Adipose tissue (tissue), 3 donors: ENCODE data around the gene RAET1E. TPM values are rescaled to one million over a fixed set of nuclear protein-coding genes. Genes with fewer than 3 reads are reported as not detected.
"Not testable (repeated sequence)": the region's sequence is repeated elsewhere in the genome, so short reads cannot be mapped to it uniquely, and the experiment has no call there.

Source experiments
- H3K27ac ChIP-seq: one replicate; pipeline ENCODE4 v1.5.1; 2013; ENCODE audit warnings: low read depth, low read length
- WGBS, 3 donors: extraction: QIAGEN DNeasy Blood & Tissue Kit; methylation state at CpG; one replicate each; pipeline ENCODE4 v1.1.7; 2013; 5-methylcytosine and 5-hydroxymethylcytosine counted together
- polyA plus RNA-seq, 3 donors: library from polyadenylated mRNA; stranded (reverse); fragments of 200-250 nt; gene quantifications; one replicate each; pipeline ENCODE4 v1.2.3, GENCODE V29; 2013
- donor health status: healthy with polysubstance abuse.
- donor health status: Bipolar disorder and iron deficiency.
- donor health status: healthy.

Gene RAET1E
- polyA plus RNA-seq, 3 donors, result 0.06 to 0.56 (median 0.43) TPM

DNA sequence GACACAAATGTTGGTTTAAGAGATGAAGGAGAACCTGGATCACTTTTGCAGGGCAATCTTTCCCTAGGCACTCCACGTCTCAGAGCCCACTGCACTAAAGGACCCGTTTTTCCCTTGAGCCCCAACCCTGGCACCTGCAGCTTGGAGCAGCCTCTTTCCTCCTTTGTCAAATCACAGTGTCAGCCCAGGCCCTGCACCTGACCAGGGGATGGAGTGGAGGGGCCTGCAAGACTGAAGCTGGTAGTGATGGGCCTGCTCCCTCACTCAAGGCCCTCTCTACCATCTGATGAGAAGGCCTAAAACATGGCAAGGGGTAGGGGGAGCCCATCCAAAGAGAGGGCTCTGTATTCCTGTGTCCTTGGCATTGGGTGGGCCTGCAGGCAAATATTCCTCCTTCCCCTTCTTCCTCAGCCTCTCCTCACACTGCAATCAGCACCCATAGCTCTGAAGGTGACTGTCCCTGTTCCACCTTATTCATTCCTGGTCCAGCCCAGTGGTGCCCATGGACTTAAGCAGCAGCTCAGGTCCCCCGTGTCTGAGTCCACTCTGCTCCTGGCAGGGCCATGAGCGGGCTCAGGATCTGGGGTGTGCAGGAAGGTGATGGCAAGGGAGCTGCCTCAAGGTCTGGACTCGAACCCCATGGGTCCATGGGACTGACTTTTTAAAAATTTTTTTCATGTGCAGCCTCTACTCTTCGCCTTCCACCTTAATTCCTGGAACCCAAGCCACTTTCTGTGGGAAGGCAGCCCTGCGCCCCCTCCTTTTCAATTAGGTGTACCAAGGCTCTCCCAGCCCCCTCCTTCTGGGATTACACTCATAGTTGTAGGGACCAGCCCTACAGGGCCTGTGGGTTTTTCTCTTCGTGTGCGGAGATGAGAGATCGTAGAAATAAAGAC is 18.3 kb upstream of the RAET1E start:
- H3K27ac ChIP-seq, result no peak overlapping the region
- WGBS, 3 donors, result 88 to 93% (median 90%) methylated on average over 10 of the region's 10 CpGs

- no peak overlapping the region for H3K27ac ChIP-seq
- WGBS, 3 donors, result 68 to 75% (median 72%) methylated on average over 9 of the region's 9 CpGs
These were observed 15.8 kb upstream of the RAET1E start for GRCh38 chr6:149913540-149914240.

DNA sequence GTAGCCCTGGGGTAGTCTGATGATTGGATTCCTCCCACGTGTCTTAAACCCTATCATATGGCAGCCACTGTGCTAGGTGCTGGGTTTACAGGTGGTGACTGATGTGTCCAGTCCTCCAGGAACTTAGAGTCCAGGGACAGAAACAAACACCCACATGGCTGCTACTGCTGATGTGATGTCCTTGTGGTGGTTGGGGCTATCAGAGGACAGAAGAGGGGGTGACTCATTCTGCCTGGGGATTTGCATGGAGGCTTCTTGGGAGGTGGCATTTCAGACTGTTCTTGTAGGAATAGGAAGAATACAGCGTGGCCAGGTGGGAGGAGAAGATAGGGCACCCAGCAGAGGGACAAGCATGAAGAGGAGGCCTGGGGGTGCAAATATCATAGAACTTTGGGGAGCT is 15.2 kb upstream of the RAET1E start:
- WGBS, 3 donors, result 63 to 89% (median 85%) methylated on average over 2 of the region's 2 CpGs
- H3K27ac ChIP-seq, result no peak overlapping the region

- 65 to 84% (median 81%) methylated on average over 3 of the region's 3 CpGs for WGBS, 3 donors
- not testable (repeated sequence) for H3K27ac ChIP-seq
These were observed 14.8 kb upstream of the RAET1E start for GRCh38 chr6:149912680-149913079.

DNA sequence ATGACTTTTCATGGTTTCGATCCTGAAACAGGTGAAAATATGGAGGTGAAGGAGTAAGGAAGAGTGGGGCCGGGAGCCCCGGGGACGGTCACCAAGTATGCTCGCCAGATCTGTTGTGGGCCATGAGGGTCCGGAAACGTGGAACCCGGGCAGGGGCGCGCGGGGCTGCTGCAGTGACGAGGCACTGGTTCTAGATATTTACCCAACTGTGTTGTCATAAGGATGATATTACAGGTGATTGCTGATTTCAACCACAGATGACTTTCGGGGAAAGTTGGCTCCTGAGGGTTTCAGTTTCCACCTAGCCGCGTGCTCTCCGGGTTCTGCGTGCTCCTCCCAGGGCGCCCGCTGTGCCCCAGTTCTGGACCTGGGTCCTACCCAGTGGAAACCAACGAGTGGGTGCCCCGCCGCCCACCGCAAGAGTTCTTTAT is 12.8 kb upstream of the RAET1E start:
- 93 to 96% (median 95%) methylated on average over 23 of the region's 23 CpGs for WGBS, 3 donors
- H3K27ac ChIP-seq, result no peak overlapping the region

DNA sequence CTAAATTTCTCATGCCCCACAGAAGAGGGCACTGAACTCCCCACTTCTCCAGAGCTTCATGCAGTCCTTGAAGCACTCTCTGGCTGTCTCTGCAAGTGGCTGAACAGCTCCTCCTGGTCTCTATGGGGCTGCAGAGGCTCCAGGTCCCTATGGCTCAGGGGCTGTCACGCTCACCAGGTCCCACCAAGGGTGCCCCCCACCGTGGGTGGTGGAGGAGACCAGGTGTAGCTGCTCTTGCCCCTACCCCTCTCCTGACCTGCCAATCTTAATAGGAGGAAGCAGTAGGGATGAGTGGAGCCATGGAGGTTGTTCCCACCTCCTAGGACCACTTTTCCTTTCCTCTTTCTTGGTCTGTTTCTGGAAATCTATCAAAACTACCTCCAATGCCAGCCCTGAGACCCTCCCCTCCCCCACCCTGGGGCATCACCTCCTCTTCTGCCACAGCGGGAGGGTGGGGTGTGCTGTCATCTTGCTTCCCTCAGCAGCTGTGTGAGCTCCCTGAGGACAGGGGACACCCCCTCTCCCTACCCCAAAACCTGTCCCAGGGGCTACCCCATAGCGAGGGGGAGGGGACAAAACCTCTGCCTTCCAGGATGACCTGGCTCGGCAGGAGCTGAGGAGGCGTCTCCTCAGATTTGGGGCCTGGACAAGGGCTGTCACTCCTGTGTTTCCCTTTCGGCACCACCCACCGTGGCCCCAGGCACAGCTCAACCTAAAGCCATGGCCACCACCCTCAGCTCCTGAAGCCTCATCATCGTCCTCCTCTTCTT is 12.0 kb upstream of the RAET1E start:
- WGBS, 3 donors, result 88 to 95% (median 92%) methylated on average over 9 of the region's 9 CpGs
- H3K27ac ChIP-seq, result no peak overlapping the region

DNA sequence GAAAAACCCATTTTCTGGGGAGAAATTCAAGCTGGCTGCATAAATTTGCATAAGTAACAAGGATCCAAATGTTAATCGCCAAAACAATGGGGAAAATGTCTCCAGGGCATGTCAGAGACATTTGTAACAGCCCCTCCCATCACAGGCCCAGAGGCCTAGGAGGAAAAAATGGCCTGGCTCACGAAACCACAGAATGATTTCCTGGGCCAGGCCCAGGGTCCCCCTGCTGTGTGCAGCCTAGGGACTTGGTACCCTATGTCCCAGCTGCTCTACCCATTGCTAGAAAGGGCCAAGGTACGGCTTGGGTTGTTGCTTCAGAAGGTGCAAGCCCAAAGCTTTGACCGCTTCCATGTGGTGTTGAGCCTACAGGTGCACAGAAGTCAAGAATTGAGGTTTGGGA is 10.6 kb upstream of the RAET1E start:
- 77 to 83% (median 82%) methylated on average over 4 of the region's 4 CpGs for WGBS, 3 donors
- H3K27ac ChIP-seq, result not testable (repeated sequence)

GRCh38 chr6:149907317-149907716 is 9.4 kb upstream of the RAET1E start:
- WGBS, 3 donors, result 85 to 91% (median 90%) methylated on average over 2 of the region's 2 CpGs
- H3K27ac ChIP-seq, result no peak overlapping the region

DNA sequence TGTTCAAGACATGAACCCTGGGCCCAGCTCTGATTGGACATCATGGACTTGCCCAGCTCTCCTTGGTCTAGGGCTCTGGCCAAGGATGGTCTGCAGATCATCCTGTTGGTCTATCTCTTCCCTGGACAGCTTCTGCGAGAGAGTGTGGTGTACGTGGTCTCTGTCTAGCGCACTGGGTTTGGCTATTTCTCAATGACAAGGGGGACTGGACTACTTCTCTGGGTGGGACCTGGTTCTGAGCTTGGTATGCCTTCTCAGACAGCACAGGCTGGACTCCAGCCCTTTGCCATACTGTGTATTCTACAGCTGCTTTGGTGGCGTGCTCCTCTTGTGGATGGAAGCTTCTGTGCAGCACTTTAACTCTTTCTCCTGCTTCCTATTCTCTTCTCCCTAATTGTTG is 8.5 kb upstream of the RAET1E start:
- WGBS, 3 donors, result 92 to 96% (median 95%) methylated on average over 4 of the region's 4 CpGs
- H3K27ac ChIP-seq, result no peak overlapping the region

DNA sequence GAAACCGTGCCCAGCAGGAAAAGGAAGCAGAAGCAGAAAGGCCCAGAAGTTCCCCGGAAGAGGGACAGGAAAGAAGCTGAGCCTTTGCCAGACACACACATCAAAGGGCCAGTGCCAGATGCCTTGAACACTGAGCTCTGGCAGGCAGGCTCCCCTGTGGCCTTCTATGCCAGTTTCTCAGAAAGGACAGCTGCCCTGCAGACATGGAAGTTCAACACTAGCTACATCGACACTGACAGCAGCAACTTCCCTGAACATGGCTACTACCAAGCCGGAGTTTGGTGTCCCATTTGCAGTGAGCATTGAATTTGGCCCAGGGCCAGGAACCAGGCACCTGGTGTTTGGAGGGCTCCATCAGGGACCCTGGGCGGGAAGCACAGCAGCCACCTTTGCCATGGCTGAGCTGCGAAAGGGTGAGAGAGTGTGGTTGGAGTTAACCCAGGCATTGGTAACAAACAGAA is 8.0 kb upstream of the RAET1E start:
- WGBS, 3 donors, result 64 to 77% (median 72%) methylated on average over 6 of the region's 6 CpGs

DNA sequence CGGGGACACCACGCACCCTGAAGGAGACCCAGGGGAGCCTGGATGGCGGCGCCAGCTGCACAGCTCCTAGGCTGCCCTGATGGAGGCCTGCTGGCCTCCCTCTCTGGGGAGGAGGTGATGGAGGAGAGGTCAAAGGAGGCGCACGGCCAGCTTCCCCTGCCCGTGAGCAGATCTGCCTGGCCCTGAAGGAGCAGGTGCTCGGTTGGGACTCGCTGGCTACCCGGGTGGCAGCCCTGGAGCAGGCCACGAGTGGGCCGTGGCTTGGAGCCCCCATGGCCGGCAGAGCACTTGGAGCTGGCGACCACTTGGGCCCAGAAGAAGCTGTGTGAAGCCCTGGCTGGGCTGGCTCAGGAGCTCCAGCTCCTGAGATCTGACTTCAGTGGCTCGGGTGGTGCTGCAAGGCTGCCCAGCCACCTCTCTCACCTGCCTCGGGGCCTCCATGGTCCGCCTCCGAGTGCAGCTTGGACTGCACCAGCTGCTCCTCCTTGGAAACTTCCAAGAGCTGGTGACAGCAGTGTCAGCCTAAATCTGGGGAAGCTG is 7.5 kb upstream of the RAET1E start:
- 90 to 92% (median 91%) methylated on average over 14 to 18 of the region's 18 CpGs for WGBS, 3 donors
- no peak overlapping the region for H3K27ac ChIP-seq

More for the DNA sequence above, 8.0 kb upstream of the RAET1E start:
- no peak overlapping the region for H3K27ac ChIP-seq

DNA sequence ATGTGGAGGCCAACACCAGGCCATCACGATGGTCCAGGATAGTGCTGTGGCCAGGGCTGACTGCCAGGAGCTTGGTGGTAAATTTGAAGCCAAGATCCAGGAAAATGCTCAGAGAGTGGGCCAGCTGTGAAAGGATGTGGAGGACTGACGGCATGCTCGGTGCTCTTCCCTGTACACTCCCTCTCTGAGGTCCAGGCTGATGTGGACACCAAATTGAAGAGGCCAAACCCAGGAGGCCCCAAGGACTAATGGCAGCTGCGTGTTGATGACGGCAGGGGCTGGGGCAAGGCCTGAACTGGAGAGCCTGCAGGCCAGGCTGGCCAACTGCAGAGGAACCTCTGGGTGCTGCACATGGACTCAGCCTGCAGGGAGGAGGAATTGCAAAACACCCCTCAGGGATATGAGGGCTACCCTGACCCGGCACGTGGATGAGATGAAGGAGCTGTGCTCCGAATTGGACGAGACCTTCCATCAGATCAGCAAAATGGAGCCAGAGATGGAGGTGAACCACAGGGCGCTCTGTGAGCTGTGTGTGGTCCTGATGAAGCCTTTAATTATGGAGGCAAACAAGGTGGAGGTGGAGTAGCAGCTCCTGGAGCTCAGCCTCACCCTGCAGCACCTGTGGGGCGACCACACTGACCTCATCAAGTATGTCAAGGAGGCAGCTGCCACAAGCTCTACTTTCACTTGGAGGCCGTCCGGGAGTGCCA is 6.9 kb upstream of the RAET1E start:
- 78 to 88% (median 87%) methylated on average over 13 of the region's 13 CpGs for WGBS, 3 donors
- H3K27ac ChIP-seq, result no peak overlapping the region

DNA sequence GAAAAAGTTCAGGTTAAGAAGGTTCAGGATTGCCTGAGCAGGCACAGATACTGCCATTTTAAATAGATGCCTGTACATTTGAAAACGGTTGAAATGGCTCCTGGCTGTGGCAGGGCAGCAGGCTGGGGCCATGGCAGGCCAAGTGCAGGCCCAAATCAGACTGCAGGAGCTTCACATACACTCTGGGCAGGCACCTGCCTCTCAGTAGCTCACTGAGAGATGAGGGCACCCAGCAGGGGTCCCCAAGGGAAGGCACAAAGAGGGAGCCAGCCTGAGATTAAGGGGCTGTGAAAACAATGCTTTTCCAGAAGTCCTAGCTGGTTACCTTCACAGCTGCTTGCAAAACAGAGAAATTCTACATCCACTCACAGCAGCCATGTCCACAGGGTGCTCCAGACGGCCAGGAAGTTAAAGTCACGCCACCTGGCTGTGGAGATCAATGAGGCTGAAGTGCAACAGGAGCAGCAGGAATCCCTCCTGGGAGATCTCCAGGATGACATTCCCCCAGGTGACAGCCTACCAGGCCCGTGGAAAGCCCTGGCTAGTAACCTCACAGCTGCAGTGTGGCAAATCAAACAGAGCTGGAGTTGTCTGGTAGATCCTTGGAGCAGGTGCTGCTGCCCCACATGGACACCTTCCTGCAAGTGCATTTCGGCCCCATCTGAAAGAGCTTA is 6.2 kb upstream of the RAET1E start:
- WGBS, 3 donors, result 70 to 80% (median 76%) methylated on average over 5 of the region's 5 CpGs
- no peak overlapping the region for H3K27ac ChIP-seq

GRCh38 chr6:149901444-149902140 is 3.7 kb upstream of the RAET1E start:
- no peak overlapping the region for H3K27ac ChIP-seq
- WGBS, 3 donors, result 83 to 87% (median 86%) methylated on average over 6 of the region's 6 CpGs

DNA sequence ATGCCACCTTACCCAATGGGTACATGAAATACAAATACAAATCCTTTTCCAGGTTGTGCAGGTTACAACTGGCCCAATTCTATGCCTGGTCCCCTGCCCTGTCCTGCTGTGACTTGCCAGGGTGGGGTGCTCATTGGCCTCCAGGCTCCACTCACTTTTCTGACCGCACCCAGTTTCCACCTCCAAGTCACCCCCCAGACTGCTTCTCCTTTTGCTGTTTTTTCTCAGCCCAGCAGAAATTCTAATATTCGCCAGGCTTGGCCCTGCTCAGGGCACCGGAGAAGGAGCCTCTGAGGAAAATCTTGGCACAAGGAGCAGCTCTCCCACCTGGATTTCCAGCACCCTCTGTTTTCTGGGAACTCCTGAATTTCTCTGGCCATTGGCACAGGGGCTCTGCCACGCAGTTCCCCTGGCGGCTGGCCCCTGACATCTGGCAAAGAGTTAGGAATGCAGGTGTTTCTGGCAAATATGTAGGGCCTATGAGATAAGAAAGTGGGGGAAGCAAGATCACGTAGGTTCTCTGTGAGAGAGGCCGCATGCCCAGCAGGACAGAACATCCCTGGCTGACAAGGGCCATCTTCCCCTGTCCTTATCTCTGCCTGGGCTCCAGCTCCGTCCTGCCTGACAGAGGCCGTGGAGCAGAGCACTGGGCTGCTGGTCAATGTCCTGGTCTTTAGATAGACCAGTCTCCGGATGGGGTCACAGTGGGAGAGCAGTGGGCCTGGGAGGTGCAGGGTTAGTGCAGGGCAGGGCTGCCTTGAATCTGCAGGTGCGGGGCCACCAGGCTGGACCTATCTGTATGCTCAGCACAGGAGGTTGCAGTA is 2.9 kb upstream of the RAET1E start:
- 85 to 88% (median 87%) methylated on average over 11 of the region's 11 CpGs for WGBS, 3 donors

More for the DNA sequence above, 2.9 kb upstream of the RAET1E start:
- no peak overlapping the region for H3K27ac ChIP-seq
